ENCODE measurements around the gene HIPK2.

- TF ChIP-seq CTCF (IDR thresholded peaks at IDR 0.05; ENCODE audit: poor library complexity): no peak
- no peak for TF ChIP-seq EZH2 (IDR thresholded peaks at IDR 0.05; ENCODE audit: borderline replicate concordance)
These were observed 33.6 kb downstream of the HIPK2 start for GRCh38 chr7:139743967-139744767.

All from hepatocyte (in vitro differentiated cells).